GM21576 (cell line): ENCODE results near the gene CLTC.
A peak's percentile ranks its signal among the peaks of the same experiment; 100 is the strongest.
"Not testable (repeated sequence)": the region's sequence is repeated elsewhere in the genome, so short reads cannot be mapped to it uniquely, and the experiment has no call there.

Source experiments
- ATAC-seq: cut with Tn5 transposase; IDR thresholded peaks from one replicate; pipeline ENCODE4 v1.9.1; 2021; ENCODE audit warnings: mild to moderate bottlenecking, moderate library complexity; ENCODE audit not compliant: unreplicated experiment

The CLTC gene

GRCh38 chr17:59633658-59634359 is 14.1 kb downstream of the CLTC start:
- ATAC-seq = no peak

GRCh38 chr17:59634632-59635541 is 15.2 kb downstream of the CLTC start:
- no peak for ATAC-seq

- ATAC-seq = no peak
Observed at GRCh38 chr17:59637611-59638310, 18.1 kb downstream of the CLTC start.

- ATAC-seq = no peak
Observed at GRCh38 chr17:59638553-59638952, 18.9 kb downstream of the CLTC start.

GRCh38 chr17:59641799-59642484 is 22.2 kb downstream of the CLTC start:
- ATAC-seq = peak; percentile 89

- no peak for ATAC-seq
Observed at GRCh38 chr17:59642565-59642964, 22.9 kb downstream of the CLTC start.

GRCh38 chr17:59643159-59644140 is 23.8 kb downstream of the CLTC start:
- ATAC-seq = no peak

GRCh38 chr17:59647288-59647687 is 27.6 kb downstream of the CLTC start:
- no peak for ATAC-seq

GRCh38 chr17:59649886-59650285 is 30.2 kb downstream of the CLTC start:
- ATAC-seq = no peak

- ATAC-seq = no peak
Observed at GRCh38 chr17:59650642-59651041, 30.9 kb downstream of the CLTC start.

GRCh38 chr17:59651346-59651745 is 31.7 kb downstream of the CLTC start:
- no peak for ATAC-seq

GRCh38 chr17:59652119-59652518 is 32.4 kb downstream of the CLTC start:
- ATAC-seq = no peak

GRCh38 chr17:59656624-59657023 is 36.9 kb downstream of the CLTC start:
- not testable (repeated sequence) for ATAC-seq

GRCh38 chr17:59666235-59666634 is 46.5 kb downstream of the CLTC start:
- ATAC-seq = no peak

GRCh38 chr17:59668816-59669215 is 49.1 kb downstream of the CLTC start:
- no peak for ATAC-seq

GRCh38 chr17:59669411-59669810 is 49.7 kb downstream of the CLTC start:
- no peak for ATAC-seq

GRCh38 chr17:59669944-59670343 is 50.2 kb downstream of the CLTC start:
- no peak for ATAC-seq

GRCh38 chr17:59671386-59671785 is 51.7 kb downstream of the CLTC start:
- no peak for ATAC-seq

GRCh38 chr17:59675231-59675630 is 55.5 kb downstream of the CLTC start:
- ATAC-seq = no peak

GRCh38 chr17:59676716-59677115 is 57.0 kb downstream of the CLTC start:
- ATAC-seq = no peak
